K562 (cell line): ENCODE data around the gene IL27RA. TPM values are rescaled to one million over a fixed set of nuclear protein-coding genes. Genes with fewer than 3 reads are reported as not detected.

ENCODE experiments used
- ADNP ChIP-seq: fragments of 200-800 bp; sonication (Bioruptor generic); IDR thresholded peaks from 2 replicates; pipeline ENCODE4 v1.6.1; 2016; ENCODE audit warnings: missing genetic modification characterization, missing compliant biosample characterization
- BCOR ChIP-seq: fragments of 450-650 bp; IDR thresholded peaks from 2 replicates; pipeline ENCODE4 v1.6.1; 2016
- BRD9 ChIP-seq: fragments of 450-650 bp; IDR thresholded peaks from 2 replicates; pipeline ENCODE4 v1.6.1; 2018; ENCODE audit warnings: low read depth; ENCODE audit not compliant: partially characterized antibody
- CBX1 ChIP-seq: sonication (generic); IDR thresholded peaks from 2 replicates; pipeline ENCODE4 v1.6.1; 2016; ENCODE audit warnings: antibody characterized with exemption, low read depth, mild to moderate bottlenecking
- CBX2 ChIP-seq: fragments of 200-600 bp; sonication (generic); IDR thresholded peaks from one replicate; pipeline ENCODE4 v1.6.1; 2012; ENCODE audit warnings: mild to moderate bottlenecking, low read length, inconsistent platforms; ENCODE audit not compliant: insufficient read depth, poor library complexity, severe bottlenecking
- CC2D1A ChIP-seq: fragments of 450-650 bp; IDR thresholded peaks from 2 replicates; pipeline ENCODE4 v1.6.1; 2017; ENCODE audit warnings: mild to moderate bottlenecking
- HDAC1 ChIP-seq, 2 experiments: fragments of 450-650 bp; IDR thresholded peaks; 2 replicates each; pipeline ENCODE4 v1.6.1; 2016 to 2017; ENCODE audit warnings: inconsistent platforms in 1 of 2, mild to moderate bottlenecking in 1 of 2, moderate library complexity in 1 of 2
- HDAC2 ChIP-seq: fragments of 450-650 bp; IDR thresholded peaks from 2 replicates; pipeline ENCODE4 v1.6.1; 2016; ENCODE audit warnings: mild to moderate bottlenecking
- HDAC8 ChIP-seq: fragments of 450-650 bp; IDR thresholded peaks from 2 replicates; pipeline ENCODE4 v1.6.1; 2016; ENCODE audit warnings: mild to moderate bottlenecking, missing genetic modification characterization, moderate library complexity, missing compliant biosample characterization
- HDGF ChIP-seq: fragments of 450-650 bp; IDR thresholded peaks from 2 replicates; pipeline ENCODE4 v1.6.1; 2016
- HMGXB4 ChIP-seq: sonication (generic); formaldehyde crosslinking; IDR thresholded peaks from 2 replicates; pipeline ENCODE4 v1.8.1; 2023; ENCODE audit warnings: mild to moderate bottlenecking, missing genetic modification reagents
- JUND ChIP-seq, 2 experiments: IDR thresholded peaks; 2 replicates in 1 of 2; 3 replicates in 1 of 2; pipeline ENCODE4 v1.6.1; 2011; ENCODE audit warnings: borderline replicate concordance in 2 of 2, low read depth in 2 of 2, low read length in 2 of 2, improper control_type of control experiment in 1 of 2, missing biosample characterization in 1 of 2, missing genetic modification characterization in 1 of 2, missing genetic modification reagents in 1 of 2
- KDM1A ChIP-seq, 2 experiments: fragments of 450-650 bp; IDR thresholded peaks; 2 replicates each; pipeline ENCODE4 v1.6.1; 2016; ENCODE audit warnings: mild to moderate bottlenecking in 2 of 2
- PRPF4 ChIP-seq: fragments of 200-400 bp; formaldehyde crosslinking; IDR thresholded peaks from one replicate; pipeline ENCODE4 v1.6.1; 2017; ENCODE audit warnings: low read length, low read depth, mild to moderate bottlenecking; ENCODE audit not compliant: insufficient read depth, poor library complexity, severe bottlenecking
- RBM15 ChIP-seq: fragments of 200-400 bp; formaldehyde crosslinking; IDR thresholded peaks from 2 replicates; pipeline ENCODE4 v1.6.1; 2018; ENCODE audit warnings: mild to moderate bottlenecking, low read length, moderate library complexity; ENCODE audit not compliant: insufficient read depth
- SMARCA5 ChIP-seq: fragments of 450-650 bp; IDR thresholded peaks from 2 replicates; pipeline ENCODE4 v1.6.1; 2016
- THRA ChIP-seq: fragments of 450-650 bp; IDR thresholded peaks from 2 replicates; pipeline ENCODE4 v1.6.1; 2017; ENCODE audit warnings: mild to moderate bottlenecking, moderate library complexity
- ZBTB26 ChIP-seq: fragments of 450-650 bp; formaldehyde crosslinking; IDR thresholded peaks from 2 replicates; pipeline ENCODE4 v1.4.0; 2022; ENCODE audit warnings: missing genetic modification characterization
- ZFP36 ChIP-seq: fragments of 150-350 bp; IDR thresholded peaks from 2 replicates; pipeline ENCODE4 v1.6.1; 2018; ENCODE audit warnings: low read length, low read depth; ENCODE audit not compliant: partially characterized antibody
- polyA plus RNA-seq, 8 experiments: library from polyadenylated mRNA; depleted of rRNA in 4 of 8; stranded (reverse) in 5 of 8; unstranded in 3 of 8; fragments of >200 nt; fragmentation: Nextera tagmentation in 2 of 8; fragmentation: Illumina TruSeq in 1 of 8; extraction: Ambion mirVana in 2 of 8; extraction: Trizol in 1 of 8; gene quantifications; 2 replicates each; pipeline versions ENCODE4 v1.2.1 to v1.2.3, GENCODE V29; 2011 to 2014; ENCODE audit warnings: inconsistent platforms in 1 of 8, missing spikeins in 1 of 8
- total RNA-seq, 7 experiments: library from RNA; depleted of rRNA in 6 of 7; stranded (reverse); fragments of >200 nt in 6 of 7; fragmentation: Illumina TruSeq in 2 of 7; extraction: Trizol in 2 of 7; gene quantifications; 2 replicates each; pipeline versions ENCODE4 v1.2.1 to v1.2.3, GENCODE V29; 2011 to 2021; ENCODE audit warnings: low replicate concordance in 1 of 7
- TF ChIP-seq, protein P1 (sequence below): fragments of 250-450 bp; sonication (Bioruptor Pico); IDR thresholded peaks from 2 replicates; pipeline ENCODE4 v1.5.0; 2021; ENCODE audit warnings: mild to moderate bottlenecking, borderline replicate concordance
- TF ChIP-seq, protein P2 (sequence below), 2 experiments: fragments of 450-650 bp; conservative IDR thresholded peaks; 2 replicates each; pipeline ENCODE4 v1.6.1; 2017; ENCODE audit warnings: mild to moderate bottlenecking in 2 of 2, moderate library complexity in 2 of 2

Gene IL27RA
- total and polyA plus RNA-seq, 9 of the 15 experiments (the other 6 are each of a cell fraction or from before 2014, with no cell fraction given): 1.9 to 15.9 (median 12.0) TPM

DNA sequence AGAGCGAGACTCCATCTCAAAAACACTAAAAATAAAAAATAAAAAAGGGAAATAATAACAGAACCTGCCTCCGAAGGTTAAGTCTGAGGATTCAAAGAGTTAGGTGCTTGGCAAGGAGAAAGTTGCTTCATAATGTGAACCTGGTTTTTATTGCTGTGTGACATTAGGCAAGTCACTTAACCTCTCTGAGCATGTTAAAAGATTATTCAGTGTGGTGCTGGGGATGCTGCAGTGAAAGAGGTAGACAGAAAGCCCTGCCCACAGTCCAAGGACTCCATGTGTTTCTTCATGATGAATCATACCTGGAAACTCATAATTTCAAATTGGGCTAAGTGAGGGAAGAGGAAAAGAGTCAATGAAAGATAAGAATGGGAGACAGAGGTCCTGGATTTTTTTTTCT is 2.4 kb downstream of the IL27RA start (continued):
- TF ChIP-seq, protein P1, sequence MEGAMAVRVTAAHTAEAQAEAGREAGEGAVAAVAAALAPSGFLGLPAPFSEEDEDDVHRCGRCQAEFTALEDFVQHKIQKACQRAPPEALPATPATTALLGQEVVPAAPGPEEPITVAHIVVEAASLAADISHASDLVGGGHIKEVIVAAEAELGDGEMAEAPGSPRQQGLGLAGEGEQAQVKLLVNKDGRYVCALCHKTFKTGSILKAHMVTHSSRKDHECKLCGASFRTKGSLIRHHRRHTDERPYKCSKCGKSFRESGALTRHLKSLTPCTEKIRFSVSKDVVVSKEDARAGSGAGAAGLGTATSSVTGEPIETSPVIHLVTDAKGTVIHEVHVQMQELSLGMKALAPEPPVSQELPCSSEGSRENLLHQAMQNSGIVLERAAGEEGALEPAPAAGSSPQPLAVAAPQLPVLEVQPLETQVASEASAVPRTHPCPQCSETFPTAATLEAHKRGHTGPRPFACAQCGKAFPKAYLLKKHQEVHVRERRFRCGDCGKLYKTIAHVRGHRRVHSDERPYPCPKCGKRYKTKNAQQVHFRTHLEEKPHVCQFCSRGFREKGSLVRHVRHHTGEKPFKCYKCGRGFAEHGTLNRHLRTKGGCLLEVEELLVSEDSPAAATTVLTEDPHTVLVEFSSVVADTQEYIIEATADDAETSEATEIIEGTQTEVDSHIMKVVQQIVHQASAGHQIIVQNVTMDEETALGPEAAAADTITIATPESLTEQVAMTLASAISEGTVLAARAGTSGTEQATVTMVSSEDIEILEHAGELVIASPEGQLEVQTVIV (CRISPR knock-in tag): no peak
- peak; percentile 89 for TF ChIP-seq ZFP36
- TF ChIP-seq, protein P2, sequence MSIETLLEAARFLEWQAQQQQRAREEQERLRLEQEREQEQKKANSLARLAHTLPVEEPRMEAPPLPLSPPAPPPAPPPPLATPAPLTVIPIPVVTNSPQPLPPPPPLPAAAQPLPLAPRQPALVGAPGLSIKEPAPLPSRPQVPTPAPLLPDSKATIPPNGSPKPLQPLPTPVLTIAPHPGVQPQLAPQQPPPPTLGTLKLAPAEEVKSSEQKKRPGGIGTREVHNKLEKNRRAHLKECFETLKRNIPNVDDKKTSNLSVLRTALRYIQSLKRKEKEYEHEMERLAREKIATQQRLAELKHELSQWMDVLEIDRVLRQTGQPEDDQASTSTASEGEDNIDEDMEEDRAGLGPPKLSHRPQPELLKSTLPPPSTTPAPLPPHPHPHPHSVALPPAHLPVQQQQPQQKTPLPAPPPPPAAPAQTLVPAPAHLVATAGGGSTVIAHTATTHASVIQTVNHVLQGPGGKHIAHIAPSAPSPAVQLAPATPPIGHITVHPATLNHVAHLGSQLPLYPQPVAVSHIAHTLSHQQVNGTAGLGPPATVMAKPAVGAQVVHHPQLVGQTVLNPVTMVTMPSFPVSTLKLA (conservative IDR thresholded peaks at IDR 0.05): no peak
- TF ChIP-seq HDGF: peak; percentile 74; the same call in 1 of the 2 replicates
- peak; percentile 99 for TF ChIP-seq BCOR
- TF ChIP-seq THRA: no peak
- TF ChIP-seq RBM15: no peak
- TF ChIP-seq PRPF4: no peak
- no peak for TF ChIP-seq ZBTB26 (CRISPR knock-in tag)
- TF ChIP-seq HDAC8 (tag): no peak
- TF ChIP-seq JUND (IDR thresholded peaks at IDR 0.05; ENCODE audit: borderline replicate concordance, low read depth, low read length): no peak
- TF ChIP-seq JUND (tag; IDR thresholded peaks at IDR 0.05; ENCODE audit: borderline replicate concordance, low read depth, low read length): no peak
- TF ChIP-seq ADNP (tag): peak; percentile 68; the same call in 1 of the 2 replicates
- peak; percentile 90 for TF ChIP-seq HDAC2
- peak; percentile 65 for TF ChIP-seq BRD9
- TF ChIP-seq HMGXB4 (CRISPR knock-in tag): no peak
- TF ChIP-seq KDM1A (IDR thresholded peaks at IDR 0.05): peak; percentile 89 to 94
- peak; percentile 52; the same call in 1 of the 2 replicates for TF ChIP-seq CBX1
- TF ChIP-seq HDAC1 (IDR thresholded peaks at IDR 0.05): 0 out of 4 replicates have a peak, but pooled peaks of 1 of the 2 experiments have one; percentile 60
- peak; percentile 95 for TF ChIP-seq SMARCA5
- no peak for TF ChIP-seq CC2D1A
- TF ChIP-seq CBX2: no peak
